GM23248 (cell line): ENCODE data around the gene PLEKHH1. TPM values are rescaled to one million over a fixed set of nuclear protein-coding genes. Genes with fewer than 3 reads are reported as not detected.

Experiments used
- DNase-seq: peaks from one replicate; pipeline ENCODE4 v3.0.0-alpha.2; 2015
- H2AFZ ChIP-seq: fragments of 200-600 bp; sonication (generic); 2 replicates; pipeline ENCODE4 v1.6.1; 2016; ENCODE audit warnings: antibody characterized with exemption
- H3F3A ChIP-seq: fragments of 200-600 bp; sonication (generic); 2 replicates; pipeline ENCODE4 v1.6.1; 2016; ENCODE audit warnings: mild to moderate bottlenecking, antibody characterized with exemption, mixed run types; ENCODE audit not compliant: insufficient read depth
- H3K27ac ChIP-seq: fragments of 200-600 bp; sonication (generic); 2 replicates; pipeline ENCODE4 v1.5.1; 2016; ENCODE audit warnings: mild to moderate bottlenecking
- H3K27me3 ChIP-seq: fragments of 200-600 bp; sonication (generic); replicated peaks from 2 replicates; pipeline ENCODE4 v1.6.1; 2016; ENCODE audit warnings: mild to moderate bottlenecking; ENCODE audit not compliant: insufficient read depth
- H3K36me3 ChIP-seq: fragments of 200-600 bp; sonication (generic); 2 replicates; pipeline ENCODE4 v1.6.1; 2016; ENCODE audit warnings: low read depth, mild to moderate bottlenecking
- H3K4me1 ChIP-seq: fragments of 200-600 bp; sonication (generic); 2 replicates; pipeline ENCODE4 v1.6.1; 2016; ENCODE audit warnings: mild to moderate bottlenecking; ENCODE audit not compliant: insufficient read depth
- H3K4me2 ChIP-seq: fragments of 200-600 bp; sonication (generic); one replicate; pipeline ENCODE4 v1.6.1; 2016; ENCODE audit warnings: mild to moderate bottlenecking; ENCODE audit not compliant: unreplicated experiment
- H3K4me3 ChIP-seq: fragments of 200-600 bp; sonication (generic); 2 replicates; pipeline ENCODE4 v1.5.1; 2016; ENCODE audit warnings: mild to moderate bottlenecking
- H3K79me2 ChIP-seq: fragments of 200-600 bp; sonication (generic); 2 replicates; pipeline ENCODE4 v1.6.1; 2016; ENCODE audit warnings: mild to moderate bottlenecking; ENCODE audit not compliant: insufficient read depth
- H3K9ac ChIP-seq: fragments of 200-600 bp; sonication (generic); 2 replicates; pipeline ENCODE4 v1.6.1; 2016; ENCODE audit warnings: mild to moderate bottlenecking
- H3K9me2 ChIP-seq: fragments of 200-600 bp; sonication (generic); 2 replicates; pipeline ENCODE4 v1.6.1; 2016; ENCODE audit warnings: mixed run types, mild to moderate bottlenecking, moderate library complexity; ENCODE audit not compliant: insufficient read depth
- H3K9me3 ChIP-seq: fragments of 200-600 bp; sonication (generic); one replicate; pipeline ENCODE4 v1.6.1; 2017; ENCODE audit warnings: low read depth
- H4K20me1 ChIP-seq: fragments of 200-600 bp; sonication (generic); 2 replicates; pipeline ENCODE4 v1.6.0; 2016; ENCODE audit not compliant: insufficient read depth
- EZH2 ChIP-seq: fragments of 200-600 bp; sonication (generic); IDR thresholded peaks from 2 replicates; pipeline ENCODE4 v1.6.1; 2018; ENCODE audit warnings: antibody characterized with exemption, mild to moderate bottlenecking; ENCODE audit not compliant: insufficient read depth, poor library complexity, severe bottlenecking
- EZH2phosphoT487 ChIP-seq: fragments of 200-600 bp; sonication (generic); IDR thresholded peaks from 2 replicates; pipeline ENCODE4 v1.6.1; 2018; ENCODE audit warnings: antibody characterized with exemption, moderate library complexity, mild to moderate bottlenecking, low read depth; ENCODE audit not compliant: insufficient read depth
- WGBS, 2 experiments: methylation state at CpG; one replicate each; pipeline ENCODE4 v1.1.6; 2015 to 2017; ENCODE audit warnings: low lambda C conversion rate in 2 of 2, low coverage in 1 of 2; ENCODE audit errors: missing lambda C conversion rate in 2 of 2; 5-methylcytosine and 5-hydroxymethylcytosine counted together
- in situ Hi-C: fragments of 300-500 bp; cut with MboI; formaldehyde crosslinking; loops from 2 replicates; pipeline ENCODE4 v1.15.0; 2020
- polyA plus RNA-seq: library from polyadenylated mRNA; unstranded; fragments of >200 nt; fragmentation: Nextera tagmentation; extraction: Ambion mirVana; gene quantifications from 2 replicates; pipeline ENCODE4 v1.2.1, GENCODE V29; 2016
- total RNA-seq: library from RNA; depleted of rRNA; stranded (reverse); fragments of >200 nt; shearing (Covaris generic); gene quantifications from 2 replicates; pipeline ENCODE4 v1.2.3, GENCODE V29; 2014

Gene PLEKHH1
- total and polyA plus RNA-seq, 2 experiments from 2014 or later = under 0.01 to 0.13 TPM

DNA sequence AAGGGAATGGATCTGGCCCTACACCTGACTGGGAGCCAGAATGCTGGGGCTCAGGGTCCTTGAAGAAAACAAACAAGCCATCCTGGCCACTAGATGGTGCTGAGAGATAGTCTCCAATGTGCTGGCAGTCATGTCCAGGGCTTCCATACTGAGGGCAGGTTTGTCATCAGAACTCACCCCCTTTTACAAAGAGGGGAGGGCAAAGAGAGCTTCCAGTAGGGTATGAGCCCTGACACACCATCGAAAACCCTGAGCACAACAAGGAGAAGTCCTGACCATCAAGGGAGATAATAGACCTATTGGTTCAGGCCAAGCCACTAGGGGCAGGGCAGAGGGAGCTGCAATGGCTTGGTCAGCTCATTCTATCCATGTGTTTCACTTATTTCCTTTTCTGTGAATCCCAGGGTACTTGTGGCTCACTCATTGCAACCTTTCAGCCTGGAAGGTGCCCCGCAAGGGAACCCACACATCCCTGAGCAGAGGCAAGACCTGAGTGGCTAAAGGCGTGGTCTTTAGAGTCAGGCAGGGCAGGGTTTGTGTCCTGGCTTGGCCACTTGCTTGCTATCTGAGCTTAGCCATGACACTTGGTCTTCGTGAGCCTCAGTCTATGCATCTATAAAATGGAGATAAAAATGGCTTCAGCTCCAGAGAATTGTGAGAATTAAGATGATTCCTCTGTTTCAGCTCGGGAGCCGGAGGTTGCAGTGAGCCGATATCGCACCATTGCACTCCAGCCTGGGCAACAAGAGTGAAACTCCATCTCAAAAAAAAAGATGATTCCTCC lies 6.2 kb upstream of the PLEKHH1 start:
- in situ Hi-C loops = no loop called here
- Histone ChIP-seq H3K9me3 (no peaks in the 10 kb centered on the region), H3K4me3 (no peak overlapping the region), H3K4me2 (no peak overlapping the region), H3K4me1 (no peaks in the 10 kb centered on the region), H3K79me2 (no peaks in the 10 kb centered on the region), H3K9ac (no peak overlapping the region), H4K20me1 (no peaks in the 10 kb centered on the region), H3F3A (no peaks in the 10 kb centered on the region), H3K27me3 (peaks cover 42% of the 10 kb centered on the region), H2AFZ (no peak overlapping the region), H3K27ac (no peak overlapping the region), H3K9me2 (no peaks in the 10 kb centered on the region), H3K36me3 (no peaks in the 10 kb centered on the region)
- DNase-seq = peak; percentile 58
- TF ChIP-seq EZH2phosphoT487 = no peak
- 72 to 73% methylated on average over 8 of the region's 8 CpGs for WGBS, 2 experiments

- no peaks in the 10 kb centered on the region for H3K9me2 ChIP-seq
- no peaks in the 10 kb centered on the region for H3F3A ChIP-seq
- TF ChIP-seq EZH2phosphoT487 = no peak
- TF ChIP-seq EZH2 = no peak
- no peak overlapping the region for H3K4me2 ChIP-seq
- WGBS, 2 experiments = 37% methylated on average over 5 of the region's 5 CpGs
- H3K36me3 ChIP-seq = no peaks in the 10 kb centered on the region
- peaks cover 34% of the 10 kb centered on the region for H3K27me3 ChIP-seq
- H3K9ac ChIP-seq = no peak overlapping the region
- H4K20me1 ChIP-seq = no peaks in the 10 kb centered on the region
- no peaks in the 10 kb centered on the region for H3K4me1 ChIP-seq
- H2AFZ ChIP-seq = no peak overlapping the region
- DNase-seq = no peak
- in situ Hi-C loops = no loop called here
- no peaks in the 10 kb centered on the region for H3K79me2 ChIP-seq
- no peaks in the 10 kb centered on the region for H3K9me3 ChIP-seq
- H3K27ac ChIP-seq = no peak overlapping the region
- H3K4me3 ChIP-seq = no peak overlapping the region
Measured at GRCh38 chr14:67527756-67528155, 5.3 kb upstream of the PLEKHH1 start.

DNA sequence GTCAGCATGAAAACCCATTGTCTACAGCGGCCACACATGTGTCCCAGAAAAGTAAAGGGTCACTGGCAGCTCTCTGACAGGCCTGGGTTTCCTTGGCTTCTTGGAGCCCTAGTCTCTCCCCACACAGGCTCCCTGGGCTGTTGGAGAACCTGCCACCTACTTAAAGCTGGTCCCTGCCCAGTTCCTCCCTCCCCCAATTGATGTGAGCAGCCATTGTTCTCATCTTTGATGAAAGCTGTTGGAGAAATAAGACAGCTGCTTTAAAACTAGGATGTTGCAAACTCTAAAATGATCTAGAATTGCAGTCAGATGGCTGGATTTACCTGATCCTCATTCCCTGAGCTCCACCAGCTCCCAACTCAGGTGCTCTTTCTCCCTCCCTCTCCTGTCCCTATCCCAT lies 4.8 kb upstream of the PLEKHH1 start:
- Histone ChIP-seq H4K20me1 (no peaks in the 10 kb centered on the region), H3K27ac (no peak overlapping the region), H3K79me2 (no peaks in the 10 kb centered on the region), H3K4me3 (no peak overlapping the region), H3K9me3 (no peaks in the 10 kb centered on the region), H3K27me3 (peaks cover 28% of the 10 kb centered on the region), H3K4me1 (no peaks in the 10 kb centered on the region), H3F3A (no peaks in the 10 kb centered on the region), H2AFZ (no peak overlapping the region), H3K9me2 (no peaks in the 10 kb centered on the region), H3K4me2 (no peak overlapping the region), H3K36me3 (no peaks in the 10 kb centered on the region), H3K9ac (no peak overlapping the region)
- DNase-seq = no peak
- 59 to 100% methylated on average over 1 of the region's 1 CpG for WGBS, 2 experiments
- in situ Hi-C loops = no loop called here
- TF ChIP-seq EZH2 (no peak), EZH2phosphoT487 (no peak)

- H3K9me2 ChIP-seq = no peaks in the 10 kb centered on the region
- H3K27me3 ChIP-seq = peaks cover 26% of the 10 kb centered on the region
- H3K4me3 ChIP-seq = no peak overlapping the region
- H3F3A ChIP-seq = no peaks in the 10 kb centered on the region
- WGBS, 2 experiments = 72 to 74% methylated on average over 5 of the region's 5 CpGs
- no peak overlapping the region for H3K4me2 ChIP-seq
- no peaks in the 10 kb centered on the region for H4K20me1 ChIP-seq
- H2AFZ ChIP-seq = no peak overlapping the region
- H3K4me1 ChIP-seq = no peaks in the 10 kb centered on the region
- no peaks in the 10 kb centered on the region for H3K79me2 ChIP-seq
- no peak overlapping the region for H3K27ac ChIP-seq
- in situ Hi-C loops = no loop called here
- no peak for DNase-seq
- no peak overlapping the region for H3K9ac ChIP-seq
- TF ChIP-seq EZH2 (no peak), EZH2phosphoT487 (no peak)
- H3K36me3 ChIP-seq = no peaks in the 10 kb centered on the region
- H3K9me3 ChIP-seq = no peaks in the 10 kb centered on the region
Measured at GRCh38 chr14:67529947-67530935, 2.8 kb upstream of the PLEKHH1 start.
